ENCODE measurements around the gene ZNF184. TPM values are rescaled to one million over a fixed set of nuclear protein-coding genes. Genes with fewer than 3 reads are reported as not detected.
A peak's percentile ranks its signal among the peaks of the same experiment; 100 is the strongest.

ZNF184 gene
- total RNA-seq, 1 experiment from 2014 or later, result 3.1 TPM

- peak; percentile 95 for DNase-seq (ENCODE audit: low spot score)
Observed at GRCh38 chr6:27479319-27480182, 6.6 kb upstream of the ZNF184 start.

GRCh38 chr6:27478706-27479318 is 5.9 kb upstream of the ZNF184 start:
- peak; percentile 92 for DNase-seq (ENCODE audit: low spot score)

- no peak for DNase-seq (ENCODE audit: low spot score)
Observed at GRCh38 chr6:27478141-27478705, 5.3 kb upstream of the ZNF184 start.

GRCh38 chr6:27477318-27478013 is 4.6 kb upstream of the ZNF184 start:
- DNase-seq (ENCODE audit: low spot score), result no peak

- DNase-seq (ENCODE audit: low spot score), result no peak
Observed at GRCh38 chr6:27476090-27476489, 3.2 kb upstream of the ZNF184 start.

GRCh38 chr6:27474672-27475071 is 1.8 kb upstream of the ZNF184 start:
- DNase-seq (ENCODE audit: low spot score), result no peak

- DNase-seq (ENCODE audit: low spot score), result peak; percentile 17
Observed at GRCh38 chr6:27474172-27474465, 1.2 kb upstream of the ZNF184 start.

- DNase-seq (ENCODE audit: low spot score), result peak; percentile 80
Observed at GRCh38 chr6:27472182-27472616, 706 bp downstream of the ZNF184 start.

GRCh38 chr6:27471365-27472115 is 1.4 kb downstream of the ZNF184 start:
- DNase-seq (ENCODE audit: low spot score), result peak; percentile 16

GRCh38 chr6:27470023-27470422 is 2.9 kb downstream of the ZNF184 start:
- DNase-seq (ENCODE audit: low spot score), result no peak

GRCh38 chr6:27468334-27468733 is 4.6 kb downstream of the ZNF184 start:
- no peak for DNase-seq (ENCODE audit: low spot score)

GRCh38 chr6:27452496-27452897 is 20.4 kb downstream of the ZNF184 start:
- DNase-seq (ENCODE audit: low spot score), result peak; percentile 9

- no peak for DNase-seq (ENCODE audit: low spot score)
Observed at GRCh38 chr6:27451660-27452390, 21.1 kb downstream of the ZNF184 start.

- DNase-seq (ENCODE audit: low spot score), result no peak
Observed at GRCh38 chr6:27448456-27448855, 24.4 kb downstream of the ZNF184 start.

GRCh38 chr6:27442932-27443331 is 30.0 kb downstream of the ZNF184 start:
- DNase-seq (ENCODE audit: low spot score), result no peak

GRCh38 chr6:27441001-27441400 is 31.9 kb downstream of the ZNF184 start:
- DNase-seq (ENCODE audit: low spot score), result no peak

- no peak for DNase-seq (ENCODE audit: low spot score)
Observed at GRCh38 chr6:27439371-27439770, 33.5 kb downstream of the ZNF184 start.

- no peak for DNase-seq (ENCODE audit: low spot score)
Observed at GRCh38 chr6:27433714-27434113, 39.2 kb downstream of the ZNF184 start.

GRCh38 chr6:27428966-27429365 is 43.9 kb downstream of the ZNF184 start:
- DNase-seq (ENCODE audit: low spot score), result no peak

GRCh38 chr6:27428502-27428901 is 44.4 kb downstream of the ZNF184 start:
- no peak for DNase-seq (ENCODE audit: low spot score)

All from HT-29 (cell line).